HG02642 (cell line): ENCODE data around the gene POLR2I.
"Not testable (repeated sequence)": the region's sequence is repeated elsewhere in the genome, so short reads cannot be mapped to it uniquely, and the experiment has no call there.

Experiments
- ATAC-seq: cut with Tn5 transposase; IDR thresholded peaks from one replicate; pipeline ENCODE4 v1.9.1; 2021; ENCODE audit warnings: mild to moderate bottlenecking; ENCODE audit not compliant: unreplicated experiment, poor library complexity

POLR2I gene

DNA sequence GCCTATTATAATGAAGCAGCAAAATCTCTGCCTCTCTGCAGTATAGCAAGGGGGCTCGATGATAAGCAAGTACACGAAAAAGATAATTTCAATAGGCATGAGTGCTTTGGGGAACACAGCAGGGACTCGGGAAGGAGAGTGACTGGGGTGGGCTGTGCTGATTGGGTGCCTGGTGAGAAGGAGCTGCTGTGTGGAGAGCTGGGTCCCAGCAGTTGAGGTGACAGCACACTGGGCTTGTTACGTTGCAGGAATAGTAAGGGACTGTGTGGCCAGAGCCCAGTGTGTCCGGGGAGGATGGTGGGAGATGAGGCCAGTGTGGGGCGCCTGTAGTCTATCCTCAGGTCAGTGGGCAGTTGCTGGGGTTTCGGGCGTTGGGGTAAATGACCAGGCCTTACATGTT, 42.6 kb downstream of the POLR2I start:
- ATAC-seq, result no peak

DNA sequence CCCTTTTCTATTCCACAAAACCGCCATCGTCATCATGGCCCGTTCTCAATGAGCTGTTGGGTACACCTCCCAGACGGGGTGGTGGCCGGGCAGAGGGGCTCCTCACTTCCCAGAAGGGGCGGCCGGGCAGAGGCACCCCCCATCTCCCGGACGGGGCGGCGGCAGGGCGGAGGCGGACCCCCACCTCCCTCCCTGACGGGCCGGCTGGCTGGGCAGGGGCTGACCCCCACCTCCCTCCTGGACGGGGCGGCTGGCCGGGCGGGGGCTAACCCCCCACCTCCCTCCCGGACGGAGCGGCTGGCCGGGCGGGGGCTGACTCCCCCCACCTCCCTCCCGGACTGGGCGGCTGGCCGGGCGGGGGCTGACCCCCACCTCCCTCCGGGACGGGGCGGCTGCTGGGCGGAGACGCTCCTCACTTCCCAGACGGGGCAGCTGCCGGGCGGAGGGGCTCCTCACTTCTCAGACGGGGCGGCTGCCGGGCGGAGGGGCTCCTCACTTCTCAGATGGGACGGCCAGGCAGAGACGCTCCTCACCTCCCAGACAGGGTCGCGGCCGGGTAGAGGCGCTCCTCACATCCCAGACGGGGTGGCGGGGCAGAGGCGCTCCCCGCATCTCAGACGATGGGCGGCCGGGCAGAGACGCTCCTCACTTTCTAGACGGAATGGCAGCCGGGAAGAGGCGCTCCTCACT, 45.7 kb downstream of the POLR2I start:
- not testable (repeated sequence) for ATAC-seq

DNA sequence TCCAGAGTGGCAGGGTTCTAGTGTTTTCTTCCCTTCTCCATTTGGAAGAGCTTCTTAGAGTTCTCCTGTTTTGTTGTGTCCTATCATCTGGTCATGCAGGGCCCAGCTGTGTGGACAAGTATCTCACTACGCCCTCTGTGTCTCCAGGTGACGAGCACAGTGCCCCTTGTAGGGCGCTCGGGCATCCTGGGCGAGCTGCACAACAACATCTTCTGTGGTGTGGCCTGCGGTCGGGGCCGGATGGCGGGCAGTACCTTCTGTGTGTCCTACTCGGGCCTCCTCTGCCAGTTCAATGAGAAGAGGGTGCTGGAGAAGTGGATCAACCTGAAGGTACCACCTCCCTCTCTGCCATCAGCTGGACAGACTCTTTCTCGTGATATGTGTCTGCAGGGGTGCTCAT, 47.0 kb downstream of the POLR2I start:
- ATAC-seq, result no peak

DNA sequence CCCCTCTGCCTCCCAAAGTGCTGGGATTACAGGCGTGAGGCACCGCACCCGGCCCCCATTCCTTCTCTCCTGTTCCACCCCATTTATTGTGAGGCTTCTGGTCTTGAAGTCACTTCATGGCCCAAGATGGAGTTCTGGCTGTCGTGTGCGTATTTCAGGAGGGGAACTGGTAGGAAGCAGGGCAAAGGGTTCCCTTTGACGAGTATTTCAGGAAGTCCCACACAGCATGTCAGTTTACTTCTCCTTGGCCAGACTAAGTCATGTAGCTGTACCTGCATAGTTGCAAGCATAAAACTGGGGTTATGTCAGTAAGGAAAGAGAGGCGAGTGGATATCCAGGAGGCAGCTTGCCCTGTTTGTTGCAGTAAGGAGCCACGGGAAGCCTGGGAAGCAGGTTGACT, 49.8 kb downstream of the POLR2I start:
- no peak for ATAC-seq
